Inferior parietal cortex (tissue), 1 donor: ENCODE results near the gene DNAJB12.
"Not testable (repeated sequence)": the region's sequence is repeated elsewhere in the genome, so short reads cannot be mapped to it uniquely, and the experiment has no call there.

Experiments
- DNase-seq: peaks from one replicate; pipeline ENCODE4 v3.0.0-alpha.2; 2016; ENCODE audit errors: extremely low spot score

The DNAJB12 gene

DNA sequence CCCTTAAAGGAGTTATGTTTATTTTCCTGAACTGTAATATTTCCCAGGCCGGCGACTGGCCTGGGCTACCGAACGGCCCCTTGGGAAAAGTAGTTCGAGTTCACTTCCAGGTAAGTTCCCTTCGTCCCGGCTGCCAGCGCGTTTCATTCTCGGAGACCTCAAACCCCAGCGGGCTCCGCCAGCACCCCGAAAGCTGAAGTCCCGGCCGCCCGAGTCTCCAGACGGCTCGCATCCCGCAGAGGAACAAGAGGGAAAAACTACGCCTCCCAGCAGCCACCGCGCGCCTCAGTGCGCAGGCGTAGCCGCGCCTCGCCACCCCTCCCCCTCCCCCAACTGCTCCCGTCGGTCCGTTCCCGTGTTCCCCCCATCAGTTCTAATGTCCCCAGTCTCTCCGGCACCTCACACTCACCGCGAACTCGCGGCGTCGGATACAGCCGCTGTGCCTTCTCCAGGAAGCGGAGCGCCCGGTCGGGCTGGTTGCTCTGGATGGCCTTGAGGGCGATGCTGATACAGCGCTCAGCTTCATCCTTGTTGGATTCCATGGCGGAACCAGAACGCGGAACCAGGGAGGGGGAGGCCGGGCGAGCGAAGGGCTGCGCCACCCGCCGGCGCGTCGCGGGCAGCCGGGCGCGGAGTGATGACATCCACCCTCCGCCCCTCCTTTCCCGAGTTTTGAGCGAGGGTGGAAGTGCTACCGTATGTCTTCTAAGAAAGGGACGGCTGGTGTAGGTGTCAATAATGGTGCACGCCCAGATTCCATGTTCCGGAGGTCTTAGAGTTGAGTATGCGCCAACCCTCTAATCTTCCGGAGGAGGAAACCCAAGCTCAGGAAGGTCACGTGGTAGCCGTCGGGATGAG is at the start of gene DNAJB12:
Gene DNAJB12 (minus strand): TSS at position 564 of the 858 bp plus-strand sequence. CDS start 22 bp downstream, at position 542.
- peak; percentile 95 for DNase-seq

DNA sequence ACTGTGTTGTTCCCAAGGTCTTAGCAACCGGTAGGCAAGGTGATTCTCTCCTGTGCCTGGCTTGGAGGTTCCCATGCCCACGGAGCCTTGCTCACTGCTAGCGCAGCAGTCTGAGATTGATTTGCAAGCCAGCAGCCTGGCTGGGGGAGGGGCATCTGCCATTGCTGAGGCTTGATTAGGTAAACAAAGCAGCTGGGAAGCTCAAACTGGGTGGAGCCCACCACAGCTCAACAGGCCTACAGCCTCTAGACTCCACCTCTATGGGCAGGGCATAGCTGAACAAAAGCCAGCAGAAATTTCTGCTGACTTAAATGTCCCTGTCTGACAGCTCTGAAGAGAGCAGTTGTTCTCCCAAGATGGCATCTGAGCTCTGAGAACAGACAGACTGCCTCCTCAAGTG is 40.9 kb upstream of the DNAJB12 start:
- not testable (repeated sequence) for DNase-seq

GRCh38 chr10:72392571-72392970 is 37.9 kb upstream of the DNAJB12 start:
- no peak for DNase-seq

GRCh38 chr10:72390764-72391163 is 36.0 kb upstream of the DNAJB12 start:
- DNase-seq: no peak

- DNase-seq: no peak
Observed at GRCh38 chr10:72389716-72390115, 35.0 kb upstream of the DNAJB12 start.

- DNase-seq: no peak
Observed at GRCh38 chr10:72389014-72389413, 34.3 kb upstream of the DNAJB12 start.

DNA sequence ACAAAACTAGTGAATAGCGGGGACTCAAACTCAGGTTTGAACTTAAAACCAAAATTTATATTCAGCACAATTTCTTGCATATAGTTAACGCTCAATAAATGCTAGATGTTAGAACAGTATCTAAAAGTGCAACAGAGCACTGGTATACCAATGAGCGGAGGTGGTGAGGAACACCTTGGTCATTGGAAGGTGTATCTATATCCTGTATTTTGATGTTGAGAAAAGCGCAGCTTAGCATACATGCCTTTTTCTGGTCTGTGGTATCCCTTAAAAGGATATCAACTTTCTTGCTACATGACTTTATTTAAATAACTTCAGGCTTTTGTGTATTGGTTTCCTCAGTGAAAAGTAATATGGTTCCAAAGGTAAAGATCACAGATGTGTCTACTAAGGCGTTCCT is 33.3 kb upstream of the DNAJB12 start:
- no peak for DNase-seq

- no peak for DNase-seq
Observed at GRCh38 chr10:72386916-72387586, 32.3 kb upstream of the DNAJB12 start.

DNA sequence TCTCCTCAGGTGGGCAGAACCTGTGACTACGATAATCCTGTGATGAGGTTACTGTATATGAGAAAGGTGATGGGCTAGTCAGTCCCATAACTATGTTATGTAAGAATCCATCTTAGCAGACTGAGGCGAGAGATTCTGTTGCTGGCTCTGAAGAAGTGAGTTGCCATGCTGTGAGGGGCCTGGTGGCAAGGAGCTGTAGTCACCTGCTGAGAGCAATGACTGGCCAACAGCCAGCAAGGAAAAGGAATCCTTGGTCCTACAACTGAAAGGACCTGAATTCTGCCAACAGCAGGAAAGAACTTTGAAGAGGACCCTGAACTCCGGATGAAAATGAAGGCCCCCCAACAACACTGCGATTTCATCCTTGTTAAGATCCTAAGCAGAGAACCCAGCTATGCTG is 31.0 kb upstream of the DNAJB12 start:
- DNase-seq: no peak

DNA sequence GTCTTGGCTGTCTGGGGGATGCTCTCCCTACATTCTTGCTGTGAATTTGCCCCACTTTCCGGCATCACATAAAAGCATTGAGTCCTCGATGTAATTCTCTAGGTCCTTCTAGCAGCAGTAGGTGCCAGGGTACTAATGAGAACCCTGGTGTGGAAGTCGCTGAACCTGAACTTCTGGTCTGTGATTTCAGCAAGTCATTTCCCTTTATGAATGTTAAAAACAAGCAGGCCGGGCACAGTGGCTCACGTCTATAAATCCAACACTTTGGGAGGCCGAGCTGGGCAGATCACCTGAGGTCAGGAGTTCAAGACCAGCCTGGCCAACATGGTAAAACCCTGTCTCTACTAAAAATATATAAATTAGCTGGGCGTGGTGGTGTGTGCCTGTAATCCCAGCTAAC is 30.3 kb upstream of the DNAJB12 start:
- DNase-seq: not testable (repeated sequence)

- DNase-seq: no peak
Observed at GRCh38 chr10:72379776-72380175, 25.1 kb upstream of the DNAJB12 start.

- no peak for DNase-seq
Observed at GRCh38 chr10:72379062-72379461, 24.3 kb upstream of the DNAJB12 start.

DNA sequence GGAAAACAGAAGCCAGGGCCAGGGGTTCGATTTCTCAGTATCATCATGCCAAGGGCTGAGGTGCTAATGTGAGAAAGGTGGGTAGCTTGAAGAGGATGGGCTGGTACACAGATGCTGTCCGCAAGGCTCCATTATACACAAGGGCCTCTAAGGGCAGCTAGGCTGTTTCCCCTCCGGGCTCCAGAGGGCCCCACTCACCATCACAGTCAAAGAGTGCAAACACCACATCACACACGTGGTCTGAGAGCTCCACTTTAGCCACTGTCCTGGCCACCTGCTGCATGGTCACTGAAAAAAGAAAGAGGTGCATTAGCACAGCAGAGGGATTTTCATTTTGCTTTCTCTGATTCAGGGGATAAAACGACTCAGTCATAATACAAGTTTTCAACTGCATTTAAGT is 20.9 kb upstream of the DNAJB12 start:
- DNase-seq: peak; percentile 50

GRCh38 chr10:72375173-72375572 is 20.5 kb upstream of the DNAJB12 start:
- peak; percentile 47 for DNase-seq

DNA sequence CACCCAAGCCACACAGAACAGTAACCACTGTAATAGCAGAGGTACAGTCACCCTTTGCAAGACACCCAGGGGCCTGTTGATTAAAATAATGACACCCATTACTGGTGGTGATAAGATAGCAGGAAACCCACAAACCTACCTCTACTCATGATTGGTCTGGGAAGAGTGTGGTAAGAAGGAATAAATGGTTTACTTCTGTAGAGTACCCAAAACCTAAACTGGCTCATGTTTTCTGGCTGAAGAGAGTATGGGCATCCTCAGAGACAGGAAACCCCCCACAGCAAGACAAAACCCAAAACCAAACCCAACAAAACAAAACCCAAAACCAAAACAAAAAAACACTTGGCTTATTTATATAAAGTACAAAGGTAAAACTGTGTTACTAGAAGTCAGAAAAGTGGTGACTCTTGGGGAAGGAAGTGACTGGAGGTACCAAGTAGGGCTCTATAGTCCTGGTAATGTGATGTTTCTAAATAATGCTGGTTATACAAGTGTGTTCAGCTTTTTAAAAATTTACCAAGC is 15.5 kb upstream of the DNAJB12 start:
- DNase-seq: no peak

GRCh38 chr10:72367301-72367960 is 12.7 kb upstream of the DNAJB12 start:
- DNase-seq: no peak

DNA sequence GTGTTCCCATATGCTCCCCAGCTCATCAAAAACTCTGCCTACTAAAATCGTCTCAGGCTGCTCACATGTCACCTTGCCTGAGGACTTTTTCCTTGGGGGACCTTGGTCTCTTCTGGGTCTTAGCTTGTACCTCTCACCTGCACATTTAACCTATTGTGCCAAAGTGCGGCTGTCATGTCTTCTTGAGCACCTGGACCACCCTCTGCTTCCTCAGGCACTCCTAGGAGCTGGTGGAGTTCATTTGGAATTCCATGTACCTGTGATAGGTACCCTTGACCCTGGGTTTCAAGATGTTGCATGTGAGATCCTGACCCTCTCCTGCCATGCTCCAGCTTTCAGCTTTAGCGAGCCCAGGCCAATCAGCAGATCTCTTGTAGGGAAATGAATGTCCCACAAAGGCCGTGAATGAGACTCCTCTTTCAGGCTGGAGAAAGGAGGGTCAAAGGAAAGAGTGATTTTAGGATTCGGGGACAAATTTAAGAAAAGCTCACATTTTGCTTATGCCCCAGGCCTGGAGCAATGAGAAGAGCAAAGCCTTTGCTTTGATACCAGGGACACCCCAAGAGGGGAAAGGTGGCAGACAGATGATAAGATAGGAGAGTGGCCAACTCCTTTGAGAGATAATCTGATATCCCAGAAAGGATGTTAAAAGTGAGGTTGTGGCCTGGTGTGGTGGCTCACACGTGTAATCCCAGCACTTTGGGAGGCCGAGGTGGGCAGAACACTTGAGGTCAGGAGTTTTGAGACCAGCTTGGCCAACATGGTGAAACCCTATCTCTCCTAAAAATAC is 10.6 kb upstream of the DNAJB12 start:
- no peak for DNase-seq

DNA sequence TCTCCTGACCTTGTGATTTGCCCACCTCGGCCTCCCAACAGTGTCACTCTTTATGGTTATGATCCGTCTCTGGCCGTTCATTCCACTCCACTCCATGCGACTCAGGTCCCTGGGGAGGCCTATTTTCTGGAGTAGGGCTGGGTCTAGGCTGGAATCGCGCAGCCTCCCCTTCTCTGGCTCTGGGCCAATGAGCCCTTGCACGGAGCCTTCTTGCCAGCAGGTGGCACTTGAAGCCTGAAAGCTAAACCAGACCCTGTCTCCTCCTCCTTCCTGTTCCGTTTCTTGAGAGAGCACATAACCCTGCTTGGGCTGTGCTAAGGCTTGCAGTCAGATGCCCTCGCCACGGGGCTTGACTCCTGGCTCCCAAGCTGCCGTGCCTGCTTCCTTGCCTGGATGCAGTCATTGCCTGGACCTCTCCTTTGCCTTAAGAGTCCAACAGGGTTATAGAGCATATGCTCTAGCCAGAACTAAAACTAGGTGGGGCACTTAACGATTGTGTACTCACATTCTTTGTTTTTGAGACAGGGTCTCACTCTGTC is 9.6 kb upstream of the DNAJB12 start:
- peak; percentile 89 for DNase-seq

DNA sequence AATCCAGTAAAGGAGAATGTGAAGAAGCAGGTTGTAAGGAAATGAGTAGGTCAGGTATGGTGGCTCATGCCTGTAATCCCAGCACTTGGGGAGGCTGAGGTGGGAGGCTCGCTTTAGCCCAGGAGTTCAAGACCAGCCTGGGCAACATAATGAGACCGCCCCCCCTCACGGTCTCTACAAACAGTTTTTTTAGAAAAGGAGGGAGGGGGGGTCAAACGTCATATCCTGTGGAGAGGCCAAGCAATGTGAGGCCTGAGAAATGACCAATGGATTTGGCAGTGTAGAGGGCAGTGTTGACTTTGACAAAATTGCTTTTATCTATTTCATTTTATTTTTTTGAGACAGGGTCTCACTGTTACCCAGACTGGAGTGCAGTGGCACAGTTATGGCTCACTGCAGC is 2.3 kb upstream of the DNAJB12 start:
- DNase-seq: no peak

- no peak for DNase-seq
Observed at GRCh38 chr10:72356115-72356514, 1.4 kb upstream of the DNAJB12 start.

DNA sequence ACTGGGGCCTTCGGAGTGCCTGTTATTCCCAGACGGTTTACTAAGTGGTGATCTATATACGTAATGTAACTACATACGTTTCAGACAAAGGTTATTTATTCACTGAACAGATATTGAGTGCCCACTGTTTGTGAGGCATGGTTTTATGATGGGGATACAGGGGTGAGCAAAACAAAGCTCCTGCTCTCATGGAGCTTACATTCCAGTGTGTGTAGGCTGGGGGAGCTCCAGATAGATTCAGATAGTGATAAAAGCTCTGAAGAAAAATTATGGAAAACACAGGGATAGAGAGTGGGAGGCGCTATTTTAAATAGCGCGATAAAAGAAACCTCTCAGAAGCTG is 466 bp upstream of the DNAJB12 start:
- DNase-seq: no peak
